ENCODE data around the gene PIGK.

PIGK gene

DNA sequence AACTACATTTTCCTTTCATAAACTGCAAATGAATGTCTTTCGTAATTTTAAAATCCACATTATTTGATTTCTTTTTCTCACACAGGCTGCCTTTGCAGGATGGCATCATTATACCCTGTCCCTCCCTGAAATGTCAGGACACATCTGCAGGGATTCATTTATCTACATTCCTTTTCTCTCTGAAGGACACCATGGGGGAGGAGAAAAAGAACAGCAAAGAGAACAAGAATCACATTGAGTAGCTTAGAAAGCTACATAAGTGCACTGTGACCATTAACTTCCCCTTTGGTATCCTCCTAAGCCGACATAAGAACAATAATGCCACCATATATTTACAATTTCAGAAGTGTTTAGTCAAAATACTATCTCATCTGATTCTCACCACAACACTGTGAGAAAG, 129.5 kb downstream of the PIGK start:
- DNase-seq = no peak

DNA sequence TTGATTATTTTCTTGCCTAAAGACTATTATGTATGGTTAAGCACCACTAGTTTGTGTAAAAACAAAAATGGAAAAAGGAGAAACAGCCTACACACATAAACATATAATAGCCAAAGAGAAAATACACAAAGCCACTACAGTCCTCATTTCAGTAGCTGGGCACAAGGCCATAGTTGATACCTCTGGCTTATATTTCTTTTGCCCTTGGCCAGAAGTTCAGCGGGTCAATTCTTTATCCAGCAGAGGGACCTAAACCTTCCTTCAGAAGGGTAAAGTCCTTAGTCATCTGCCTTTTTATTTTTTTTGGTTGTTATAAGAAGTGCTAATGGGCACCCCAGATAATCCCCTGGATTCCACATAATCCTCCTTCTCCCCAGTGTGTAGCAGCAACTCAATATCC, 134.1 kb downstream of the PIGK start:
- DNase-seq = no peak

DNA sequence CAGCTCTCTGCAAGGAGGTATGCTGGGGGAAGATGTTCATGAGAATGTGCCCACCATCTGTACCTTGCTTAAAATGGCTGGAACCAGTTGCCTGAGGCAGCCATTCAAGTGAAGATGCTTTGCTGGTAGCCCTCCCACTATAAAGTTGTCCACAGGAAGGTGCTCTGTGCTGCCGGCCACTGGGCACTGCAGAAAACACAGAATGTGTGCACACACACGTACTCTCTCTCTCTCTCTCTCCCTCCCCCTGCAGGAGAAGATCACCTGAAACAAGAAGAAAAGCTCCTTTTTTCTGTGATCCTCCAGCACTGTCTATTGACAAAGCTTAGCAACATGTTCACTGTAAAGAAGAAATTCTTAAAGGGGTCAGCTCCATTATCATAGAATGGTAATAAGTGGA, 134.8 kb downstream of the PIGK start:
- DNase-seq = no peak

DNA sequence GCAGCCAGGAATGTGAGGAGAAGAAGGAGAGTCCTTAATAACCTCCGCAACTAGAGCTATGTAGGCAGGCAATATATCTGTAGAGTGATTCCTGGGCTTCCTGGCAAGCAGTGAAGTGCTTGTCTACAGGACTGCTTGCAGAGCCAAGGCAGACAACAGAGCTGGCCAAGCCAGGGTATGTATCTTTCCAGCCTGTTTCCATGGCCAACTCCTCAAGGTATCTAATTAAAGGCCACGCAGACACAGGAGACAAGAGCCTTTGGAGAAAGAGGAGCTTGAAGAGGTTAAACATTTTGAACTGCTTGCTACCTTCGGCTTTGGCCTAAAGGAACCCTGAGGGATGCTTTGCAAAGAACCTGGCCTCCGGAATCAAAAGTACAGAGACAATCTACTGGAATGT, 137.4 kb downstream of the PIGK start:
- DNase-seq = no peak

DNA sequence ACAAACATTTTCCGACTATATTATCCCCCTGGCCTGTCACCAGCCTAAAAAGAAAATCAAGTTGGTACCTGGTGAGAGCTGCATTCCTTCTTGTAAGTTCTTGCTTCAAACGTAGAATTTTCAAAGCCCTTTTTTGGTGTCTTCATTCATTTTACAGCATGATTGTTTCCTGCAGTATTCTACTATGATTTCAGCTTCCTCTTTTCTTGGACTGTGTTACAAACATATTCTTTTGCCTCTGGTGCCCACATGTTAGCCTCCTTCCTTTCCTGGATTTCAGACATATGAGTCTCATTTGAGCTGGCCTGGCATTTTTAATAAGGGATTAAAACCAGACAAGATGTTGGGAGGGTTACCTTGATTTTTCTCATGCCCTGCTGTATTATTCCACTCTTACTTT, 142.5 kb downstream of the PIGK start:
- DNase-seq = no peak

DNA sequence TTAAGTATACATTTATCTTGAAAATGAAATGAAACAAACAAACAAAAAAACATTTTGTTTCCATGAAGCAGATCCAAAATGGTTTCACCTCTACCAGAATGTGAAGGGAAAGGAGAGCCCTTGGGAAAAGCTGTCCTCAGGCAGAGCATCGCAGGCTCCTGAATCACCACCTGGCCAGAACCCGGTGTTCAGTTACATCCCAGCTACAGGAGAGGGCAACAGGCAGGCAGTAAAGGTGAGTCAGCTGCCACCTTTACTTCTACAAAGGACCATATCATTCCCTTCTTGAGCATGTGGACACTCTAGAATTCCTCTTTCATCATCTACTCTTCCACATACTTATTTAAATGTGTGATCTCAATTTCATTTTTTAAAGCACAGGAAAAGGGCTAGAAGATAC, 151.2 kb downstream of the PIGK start:
- no peak for DNase-seq

DNA sequence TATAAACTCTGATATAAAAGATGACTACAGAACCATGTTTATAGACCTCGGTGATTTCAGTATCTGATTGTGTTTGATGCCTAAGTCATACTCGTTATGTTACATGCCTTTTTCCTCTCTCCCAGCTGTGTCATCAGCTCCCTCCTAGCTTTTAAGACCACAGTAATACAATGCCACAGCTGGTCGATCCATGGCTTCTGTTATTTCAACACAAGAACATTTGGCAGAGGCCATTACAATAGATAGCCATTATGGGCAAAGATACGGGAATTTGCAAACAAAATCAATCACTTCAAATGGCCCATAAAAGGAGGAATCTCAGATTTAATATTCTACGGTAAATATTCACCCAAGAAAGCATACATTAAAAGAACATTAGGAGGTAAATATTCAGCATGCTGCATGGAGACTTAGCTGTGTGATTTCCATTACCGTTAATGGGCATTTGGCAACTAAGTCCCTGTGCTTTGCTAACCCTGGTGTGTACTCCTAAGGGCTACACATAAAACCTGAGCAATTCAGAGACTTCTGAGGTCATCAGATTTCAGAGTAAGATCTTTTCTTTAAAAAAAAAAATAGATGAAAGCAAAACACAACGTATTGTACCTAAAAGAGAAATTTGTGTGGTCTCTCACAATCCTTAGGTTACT, 153.4 kb downstream of the PIGK start:
- DNase-seq = no peak

DNA sequence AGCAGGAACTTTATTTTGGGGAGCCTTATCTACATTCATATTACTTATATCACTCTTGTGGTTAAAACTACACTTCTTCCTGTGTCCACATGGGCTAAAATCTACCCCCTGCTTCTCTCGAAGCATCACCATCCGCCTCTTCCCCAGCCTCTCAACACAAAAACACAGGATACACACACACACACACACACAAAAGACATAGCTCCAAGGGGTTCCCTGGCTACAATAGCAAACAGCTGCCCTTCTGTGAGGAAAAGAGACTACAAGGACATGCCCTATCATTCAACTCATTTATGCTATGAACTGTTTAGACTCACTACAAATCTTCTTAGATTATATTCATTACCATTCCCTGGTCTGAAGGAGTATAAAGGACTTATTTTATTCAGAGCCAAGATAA, 155.0 kb downstream of the PIGK start:
- DNase-seq = no peak

DNA sequence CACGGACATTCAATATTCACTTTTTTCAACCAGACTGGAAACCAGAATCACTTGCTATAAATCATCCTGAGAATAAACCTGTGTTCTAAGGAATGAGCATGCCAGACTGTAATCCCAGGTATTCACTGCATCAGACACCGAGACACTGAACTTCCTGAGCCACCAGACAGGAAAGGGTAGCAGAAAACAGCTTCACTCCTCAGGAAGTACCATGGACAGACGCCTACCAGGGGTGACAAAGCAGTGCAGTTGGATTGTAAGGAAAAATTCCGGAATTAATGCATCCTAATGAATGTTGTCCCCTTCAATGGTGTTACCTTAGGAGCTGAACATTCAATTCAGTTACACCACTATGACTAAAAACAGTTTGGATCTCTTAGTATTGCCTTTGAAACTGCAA, 156.1 kb downstream of the PIGK start:
- no peak for DNase-seq

DNA sequence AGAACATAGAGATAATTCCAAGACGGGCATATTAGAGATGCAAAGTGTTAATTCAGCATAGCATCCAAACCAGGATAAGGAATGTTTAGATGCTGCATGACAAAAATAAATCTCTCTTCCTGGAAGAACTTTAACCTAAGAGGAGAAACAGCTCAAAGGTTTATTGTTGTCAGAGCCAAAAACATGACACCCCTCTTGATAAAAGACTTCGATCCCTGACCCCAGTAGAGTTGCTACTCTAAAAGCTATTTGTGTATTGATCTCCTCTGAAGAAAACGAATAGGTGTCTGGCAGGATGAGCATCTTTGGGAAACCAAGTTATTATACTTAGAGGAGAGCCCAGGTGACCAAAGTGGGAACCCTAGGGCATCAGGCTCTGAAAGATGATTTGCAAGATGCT, 158.1 kb downstream of the PIGK start:
- no peak for DNase-seq

DNA sequence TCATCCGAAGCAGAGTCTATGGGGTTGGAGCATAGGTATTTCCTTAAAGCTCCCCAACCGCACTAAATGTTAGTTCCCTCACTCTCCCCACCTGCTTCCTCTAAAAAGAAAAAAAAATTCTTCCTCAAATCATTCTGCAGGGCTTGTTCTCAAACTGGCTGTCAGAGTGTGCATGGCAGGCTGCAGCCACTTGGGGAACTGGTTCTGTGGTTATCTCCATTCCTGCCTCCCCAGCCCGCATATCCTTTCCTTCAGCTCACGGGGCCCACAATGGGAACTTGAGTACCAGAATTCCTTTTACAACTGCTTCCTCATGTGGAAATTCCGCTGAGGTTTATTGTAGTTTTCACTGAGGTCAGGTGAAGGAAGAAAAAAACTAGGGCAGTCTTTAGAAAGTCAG, 159.2 kb downstream of the PIGK start:
- no peak for DNase-seq

DNA sequence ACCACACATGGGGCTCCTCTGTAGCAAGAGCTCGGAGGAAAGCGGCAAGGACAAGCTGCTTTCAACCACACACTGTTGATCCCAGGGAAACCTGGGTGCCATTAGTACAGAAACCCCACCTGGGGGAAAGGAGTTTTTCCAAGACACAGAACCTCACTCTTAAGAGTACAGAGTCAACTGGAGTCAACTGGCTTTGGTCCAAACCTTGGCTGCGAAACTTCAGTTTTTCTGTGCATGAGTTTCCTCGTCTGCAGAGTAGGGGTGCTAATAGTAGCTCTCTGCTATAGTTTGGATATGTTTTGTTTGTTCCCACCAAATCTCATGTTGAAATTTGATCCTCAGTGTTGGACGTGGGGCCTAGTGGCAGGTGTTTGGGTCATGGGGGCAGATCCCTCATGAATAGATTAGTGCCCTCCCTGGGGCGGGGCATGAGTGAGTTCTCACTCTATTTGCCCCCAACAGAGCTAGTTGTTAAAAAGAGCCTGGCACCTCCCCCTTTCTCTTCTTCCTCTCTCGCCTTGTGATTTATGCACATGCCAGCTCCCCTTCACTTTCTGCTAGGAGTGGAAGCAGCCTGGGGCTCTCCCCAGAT, 161.1 kb downstream of the PIGK start:
- DNase-seq = no peak

DNA sequence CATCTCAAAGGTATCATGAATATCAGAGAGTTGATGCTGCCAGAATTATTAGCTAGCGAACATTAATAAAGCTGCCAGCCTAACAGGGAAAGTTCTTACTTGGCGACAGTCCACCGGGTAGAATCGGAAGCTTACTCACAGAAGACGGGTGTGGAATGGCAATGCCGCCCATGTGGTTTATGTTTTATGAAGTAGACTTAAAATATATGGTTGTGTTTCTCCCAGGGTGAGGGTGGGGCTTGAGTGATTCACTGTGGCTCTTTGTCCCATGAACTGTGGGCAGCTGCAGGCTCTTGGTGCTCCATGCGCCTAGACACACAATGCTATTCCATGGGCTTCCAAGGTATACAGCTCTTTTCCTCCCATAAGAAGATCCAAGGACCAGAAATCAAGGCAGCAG, 162.7 kb downstream of the PIGK start:
- DNase-seq = no peak

DNA sequence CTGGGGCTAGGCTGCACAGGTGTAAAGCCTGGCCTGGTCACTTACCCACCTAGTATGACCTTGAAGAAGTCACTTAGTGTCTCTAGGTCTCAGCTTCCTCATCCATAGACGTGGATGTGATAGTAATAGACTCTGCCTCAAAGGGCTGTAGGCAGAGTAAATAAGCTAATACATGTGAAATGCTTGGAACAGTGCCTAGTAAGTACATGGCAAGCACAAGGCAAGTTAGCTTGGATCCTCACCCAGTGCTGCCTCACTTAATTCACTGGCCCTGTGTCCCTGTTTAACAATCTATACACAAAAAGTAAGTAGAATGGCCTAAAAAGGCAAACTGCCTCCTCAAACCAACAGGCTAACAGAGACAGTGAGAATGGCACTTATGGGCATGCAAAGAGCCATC, 167.8 kb downstream of the PIGK start:
- DNase-seq = no peak

DNA sequence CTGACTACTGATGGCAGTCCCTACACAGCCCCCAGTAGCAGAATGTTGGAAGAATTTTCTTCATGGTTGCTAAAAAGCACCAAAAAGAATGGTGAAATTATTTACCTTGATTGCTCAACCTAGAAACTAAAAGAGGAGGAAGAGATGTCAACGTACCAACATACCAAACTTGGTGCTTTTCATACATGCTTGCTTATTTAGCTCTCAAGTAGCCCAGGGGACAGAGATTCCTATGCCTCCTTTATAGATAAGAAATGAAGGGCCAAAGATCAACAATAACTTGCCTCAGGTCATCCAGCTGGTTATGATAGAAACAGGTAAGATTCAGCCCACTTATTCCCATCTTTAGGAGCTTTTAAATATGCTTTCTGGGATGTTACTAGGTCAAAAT, 170.6 kb downstream of the PIGK start:
- no peak for DNase-seq

DNA sequence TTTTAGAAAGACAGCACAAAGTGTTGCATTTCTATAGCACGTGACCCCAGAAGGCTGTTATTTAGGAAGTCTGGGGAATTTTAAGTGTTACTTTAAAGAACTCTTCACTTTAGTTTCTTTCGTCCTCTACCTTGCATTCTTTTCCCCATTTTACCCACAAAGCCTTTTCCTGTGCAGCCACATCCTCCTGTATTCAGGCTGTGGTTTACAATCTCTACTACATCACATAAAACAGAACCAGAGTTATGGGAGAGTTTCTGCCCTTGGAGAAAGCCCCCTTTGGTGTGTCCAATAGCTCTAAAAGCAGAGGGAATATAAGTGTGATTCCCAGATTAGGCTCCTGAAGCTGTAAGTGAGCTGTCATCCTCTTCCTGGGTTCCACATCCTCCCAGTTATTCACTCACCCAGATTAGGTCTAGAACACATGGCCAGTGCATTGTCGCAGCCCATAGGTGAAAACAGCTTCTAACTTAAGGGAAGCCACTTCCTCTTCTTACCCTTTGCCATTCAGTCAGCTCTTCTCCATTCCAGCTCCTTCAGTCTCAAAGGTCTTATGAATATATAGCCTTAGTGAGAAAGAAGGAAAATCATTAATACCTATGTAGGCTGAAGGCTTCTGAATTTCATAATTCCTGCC, 171.1 kb downstream of the PIGK start:
- DNase-seq = no peak

DNA sequence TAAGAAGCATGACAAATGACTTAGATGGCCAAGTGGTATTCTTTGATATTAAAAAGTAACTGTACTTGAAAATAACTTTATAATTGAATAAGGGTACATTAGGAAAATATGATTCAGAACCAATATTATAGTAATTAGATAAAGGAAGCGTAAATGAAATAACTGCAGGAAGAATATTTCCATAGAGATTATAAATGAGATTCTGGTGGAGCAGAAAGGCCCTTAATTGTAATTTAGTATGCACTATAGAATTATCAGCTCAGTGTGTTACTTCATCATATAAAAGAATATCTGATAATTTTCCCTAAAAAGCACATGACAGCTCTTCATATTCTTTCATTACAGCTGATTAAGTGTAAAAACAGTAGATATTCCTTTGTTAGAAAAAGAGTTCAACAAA, 171.7 kb downstream of the PIGK start:
- DNase-seq = no peak

DNA sequence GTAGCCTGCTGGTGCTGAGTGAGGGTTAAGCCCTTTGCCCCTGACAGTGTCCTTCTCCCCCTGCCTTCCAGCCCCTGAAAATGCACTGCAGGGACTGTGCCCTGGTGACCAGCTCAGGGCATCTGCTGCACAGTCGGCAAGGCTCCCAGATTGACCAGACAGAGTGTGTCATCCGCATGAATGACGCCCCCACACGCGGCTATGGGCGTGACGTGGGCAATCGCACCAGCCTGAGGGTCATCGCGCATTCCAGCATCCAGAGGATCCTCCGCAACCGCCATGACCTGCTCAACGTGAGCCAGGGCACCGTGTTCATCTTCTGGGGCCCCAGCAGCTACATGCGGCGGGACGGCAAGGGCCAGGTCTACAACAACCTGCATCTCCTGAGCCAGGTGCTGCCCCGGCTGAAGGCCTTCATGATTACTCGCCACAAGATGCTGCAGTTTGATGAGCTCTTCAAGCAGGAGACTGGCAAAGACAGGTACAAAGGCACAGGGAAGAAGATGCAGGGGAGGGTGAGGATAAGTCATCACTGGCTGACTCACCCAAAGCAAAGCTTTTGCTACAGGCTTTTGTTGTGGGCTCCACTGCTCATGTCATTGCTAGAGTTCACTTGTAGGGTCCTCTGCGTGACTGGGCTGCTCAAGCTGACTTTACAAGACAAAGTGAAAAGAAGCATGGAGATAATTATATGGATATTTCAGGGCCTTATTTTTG, 174.9 kb downstream of the PIGK start:
- no peak for DNase-seq

DNA sequence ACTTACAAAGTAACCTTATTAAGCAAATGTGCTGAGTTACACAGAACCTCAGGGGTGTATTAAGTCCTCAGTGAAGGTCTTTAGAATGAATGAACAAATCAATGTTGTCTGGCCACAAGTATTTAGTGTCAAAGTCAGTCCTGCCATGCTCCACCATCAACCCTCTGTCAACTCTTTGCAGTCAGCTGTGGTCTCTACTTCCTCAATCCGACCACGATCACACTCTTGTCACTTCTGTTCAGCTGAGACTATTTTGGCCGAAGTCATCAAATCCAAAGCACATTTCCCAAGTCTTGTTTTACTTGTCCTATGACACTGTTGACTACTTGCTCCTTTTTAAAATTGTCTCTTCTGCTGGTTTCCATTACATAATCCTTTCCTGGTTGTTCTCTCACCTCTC, 178.4 kb downstream of the PIGK start:
- no peak for DNase-seq

DNA sequence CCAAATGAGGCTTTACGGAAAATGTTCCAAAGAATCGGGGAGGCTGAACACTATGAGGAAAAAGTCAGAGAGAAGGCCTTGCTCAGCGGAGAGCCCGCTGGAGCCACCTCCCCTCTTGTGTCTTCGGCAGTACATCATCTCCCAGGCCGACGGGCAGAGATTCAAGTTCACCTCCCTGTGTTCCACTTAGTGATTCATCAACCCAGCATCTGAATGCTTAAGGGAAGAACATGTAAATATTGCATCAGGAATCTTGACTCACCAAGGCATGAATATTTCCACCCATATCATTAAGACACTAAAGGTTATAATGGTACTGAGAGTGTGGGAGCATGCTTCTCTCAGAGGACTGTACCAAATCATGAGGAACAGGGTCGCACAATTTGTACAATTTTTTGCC, 179.5 kb downstream of the PIGK start:
- DNase-seq = no peak

DNA sequence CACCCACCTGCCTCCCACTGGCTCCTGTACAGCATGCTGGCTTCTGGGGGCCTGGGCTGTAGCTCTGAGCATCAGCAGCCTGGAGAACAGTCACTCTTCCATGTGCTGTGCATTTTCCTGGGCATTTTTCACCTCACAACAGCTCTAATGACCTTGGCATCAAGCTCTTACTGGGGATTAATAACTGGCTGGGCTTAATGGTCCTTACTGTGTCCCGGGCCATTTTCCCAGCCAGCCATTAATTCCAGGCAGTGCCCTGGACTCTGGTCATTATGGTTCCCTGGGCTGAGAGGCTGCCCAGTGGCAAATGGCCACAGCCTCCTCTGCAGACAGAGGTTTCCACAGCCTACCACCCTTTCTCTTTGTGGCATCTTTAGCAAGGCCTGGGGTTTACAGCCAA, 180.1 kb downstream of the PIGK start:
- DNase-seq = no peak

Measured in NCI-H187 treated with DMSO at 0.1 percent for 48 hours (cell line).